Measurements from ENCODE around the gene EYA2.

Gene EYA2

DNA sequence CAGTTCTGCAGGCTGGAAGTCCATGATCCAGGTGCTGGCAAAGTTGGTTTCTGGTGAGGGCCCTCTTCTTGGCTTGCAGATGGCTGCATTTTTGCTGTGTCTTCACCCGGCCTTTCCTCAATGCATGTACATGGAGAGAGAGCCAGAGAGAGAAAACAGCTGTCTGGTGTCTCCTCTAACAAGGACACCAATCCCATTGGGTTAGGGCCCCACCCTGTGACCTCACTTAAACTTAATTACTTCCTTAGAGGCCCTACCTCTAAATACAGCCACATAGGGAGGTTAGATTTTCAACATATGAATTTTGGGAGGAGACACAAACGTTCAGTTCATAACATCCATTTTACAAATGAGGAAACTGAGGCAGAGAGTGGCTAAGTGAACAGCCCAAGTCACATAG is 259.4 kb downstream of the EYA2 start:
- TF ChIP-seq, protein P1, sequence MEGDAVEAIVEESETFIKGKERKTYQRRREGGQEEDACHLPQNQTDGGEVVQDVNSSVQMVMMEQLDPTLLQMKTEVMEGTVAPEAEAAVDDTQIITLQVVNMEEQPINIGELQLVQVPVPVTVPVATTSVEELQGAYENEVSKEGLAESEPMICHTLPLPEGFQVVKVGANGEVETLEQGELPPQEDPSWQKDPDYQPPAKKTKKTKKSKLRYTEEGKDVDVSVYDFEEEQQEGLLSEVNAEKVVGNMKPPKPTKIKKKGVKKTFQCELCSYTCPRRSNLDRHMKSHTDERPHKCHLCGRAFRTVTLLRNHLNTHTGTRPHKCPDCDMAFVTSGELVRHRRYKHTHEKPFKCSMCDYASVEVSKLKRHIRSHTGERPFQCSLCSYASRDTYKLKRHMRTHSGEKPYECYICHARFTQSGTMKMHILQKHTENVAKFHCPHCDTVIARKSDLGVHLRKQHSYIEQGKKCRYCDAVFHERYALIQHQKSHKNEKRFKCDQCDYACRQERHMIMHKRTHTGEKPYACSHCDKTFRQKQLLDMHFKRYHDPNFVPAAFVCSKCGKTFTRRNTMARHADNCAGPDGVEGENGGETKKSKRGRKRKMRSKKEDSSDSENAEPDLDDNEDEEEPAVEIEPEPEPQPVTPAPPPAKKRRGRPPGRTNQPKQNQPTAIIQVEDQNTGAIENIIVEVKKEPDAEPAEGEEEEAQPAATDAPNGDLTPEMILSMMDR (IDR thresholded peaks at IDR 0.05; ENCODE audit: control insufficient read depth, extremely low read depth, insufficient read depth) = no peak
- no peak for DNase-seq (ENCODE audit: low read depth)
- no peak overlapping the region for H3K4me3 ChIP-seq (ENCODE audit: low read depth, low read length)

DNA sequence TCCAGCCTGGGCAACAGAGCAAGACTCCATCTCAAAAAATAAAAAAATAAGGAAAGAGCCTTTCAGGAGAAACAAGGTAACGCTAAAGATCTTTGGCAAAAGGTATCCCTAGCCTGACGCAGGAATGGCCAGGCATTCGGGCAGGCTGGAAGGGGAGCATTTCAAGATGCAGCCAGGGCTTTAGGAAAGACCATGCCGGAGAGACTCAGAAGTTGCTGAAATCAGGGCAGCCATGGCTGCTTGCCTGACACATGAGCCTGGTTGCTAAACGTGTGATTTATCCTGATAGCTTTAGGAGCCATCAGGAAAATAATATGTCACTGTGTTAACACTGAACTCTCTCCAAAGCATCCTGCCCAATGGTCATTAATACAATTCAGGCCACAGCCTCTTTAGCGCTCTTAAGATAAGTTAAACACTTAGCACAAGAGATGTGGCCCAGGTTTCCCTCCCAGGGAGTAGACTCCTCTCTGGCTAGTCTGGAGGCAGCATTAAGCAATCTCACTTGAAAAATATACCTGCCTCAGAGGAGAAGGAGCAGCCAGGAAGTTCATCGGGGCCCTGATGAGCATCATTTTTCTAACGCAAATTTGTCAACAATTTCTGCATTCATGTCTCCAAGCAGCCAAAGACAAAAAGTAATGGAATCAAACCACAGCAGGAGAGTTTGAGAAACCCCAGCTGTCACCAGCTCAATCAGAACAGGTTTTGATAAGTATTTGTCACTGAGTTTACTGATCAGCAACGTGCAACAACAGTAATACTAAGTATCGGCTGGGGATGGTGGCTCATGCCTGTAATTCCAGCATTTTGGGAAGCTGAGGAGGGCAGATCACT is 261.9 kb downstream of the EYA2 start:
- no peak for DNase-seq (ENCODE audit: low read depth)
- no peak overlapping the region for H3K4me3 ChIP-seq (ENCODE audit: low read depth, low read length)
- TF ChIP-seq, protein P1 (IDR thresholded peaks at IDR 0.05; ENCODE audit: control insufficient read depth, extremely low read depth, insufficient read depth) = no peak

DNA sequence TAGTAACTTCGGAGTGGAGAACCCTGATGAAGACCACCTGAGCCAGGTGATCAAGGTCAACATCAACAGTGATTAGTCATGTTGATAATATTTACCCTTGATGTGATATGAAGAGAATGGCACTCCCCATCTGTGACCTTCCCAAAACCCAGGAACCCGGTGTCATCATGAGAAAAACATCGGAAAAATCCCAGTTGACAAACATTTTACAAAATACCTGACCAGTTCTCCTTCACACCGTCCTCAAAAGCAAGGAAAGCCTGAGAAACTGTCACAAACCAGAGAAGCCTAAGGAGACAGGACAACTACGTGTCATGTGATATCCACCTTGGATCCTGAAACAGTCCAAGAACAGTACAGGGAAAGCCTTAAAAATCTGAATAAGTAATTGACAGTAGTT is 264.5 kb downstream of the EYA2 start:
- TF ChIP-seq, protein P1 (IDR thresholded peaks at IDR 0.05; ENCODE audit: control insufficient read depth, extremely low read depth, insufficient read depth) = no peak
- no peak overlapping the region for H3K4me3 ChIP-seq (ENCODE audit: low read depth, low read length)
- no peak for DNase-seq (ENCODE audit: low read depth)

DNA sequence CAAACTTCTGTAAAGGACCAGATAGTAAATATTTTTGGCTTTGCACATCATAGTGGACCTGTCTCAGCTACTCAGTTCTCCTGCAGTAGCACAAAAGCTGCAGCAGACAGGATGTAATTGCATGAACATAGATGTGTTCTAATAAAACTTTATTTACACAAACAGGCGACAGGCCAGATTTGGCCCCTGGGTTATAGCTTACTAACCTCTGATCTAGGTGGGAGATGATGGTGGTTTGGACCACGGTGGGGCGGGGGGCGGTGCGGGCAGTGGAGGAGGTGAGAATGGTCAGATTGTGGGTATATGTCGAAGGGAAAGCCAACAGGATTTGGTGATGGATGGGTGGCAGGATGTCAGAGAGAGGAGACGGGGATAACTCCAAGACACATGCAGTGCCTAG is 265.6 kb downstream of the EYA2 start:
- no peak overlapping the region for H3K4me3 ChIP-seq (ENCODE audit: low read depth, low read length)
- DNase-seq (ENCODE audit: low read depth) = no peak
- TF ChIP-seq, protein P1 (IDR thresholded peaks at IDR 0.05; ENCODE audit: control insufficient read depth, extremely low read depth, insufficient read depth) = no peak

DNA sequence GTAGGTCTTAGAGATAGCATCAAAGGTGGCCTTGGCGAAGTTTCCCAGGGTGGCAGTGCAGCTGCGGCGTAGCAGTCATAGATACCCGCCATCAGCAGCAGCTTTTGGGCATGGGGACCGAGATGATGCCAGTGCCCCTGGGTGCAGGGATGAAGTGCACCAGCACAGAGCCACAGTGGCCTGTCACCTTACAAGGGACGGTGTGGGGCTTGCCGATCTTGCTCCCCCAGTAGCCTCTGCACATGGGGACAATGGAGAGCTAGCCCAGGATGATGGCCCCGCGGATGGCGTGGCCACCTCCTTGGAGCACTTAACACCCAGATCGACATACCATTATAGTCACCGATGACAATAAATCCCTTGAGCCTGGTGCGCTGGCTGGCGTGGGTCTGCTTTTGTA is 266.3 kb downstream of the EYA2 start:
- H3K4me3 ChIP-seq (ENCODE audit: low read depth, low read length) = no peak overlapping the region
- DNase-seq (ENCODE audit: low read depth) = no peak
- TF ChIP-seq, protein P1 (IDR thresholded peaks at IDR 0.05; ENCODE audit: control insufficient read depth, extremely low read depth, insufficient read depth) = no peak

DNA sequence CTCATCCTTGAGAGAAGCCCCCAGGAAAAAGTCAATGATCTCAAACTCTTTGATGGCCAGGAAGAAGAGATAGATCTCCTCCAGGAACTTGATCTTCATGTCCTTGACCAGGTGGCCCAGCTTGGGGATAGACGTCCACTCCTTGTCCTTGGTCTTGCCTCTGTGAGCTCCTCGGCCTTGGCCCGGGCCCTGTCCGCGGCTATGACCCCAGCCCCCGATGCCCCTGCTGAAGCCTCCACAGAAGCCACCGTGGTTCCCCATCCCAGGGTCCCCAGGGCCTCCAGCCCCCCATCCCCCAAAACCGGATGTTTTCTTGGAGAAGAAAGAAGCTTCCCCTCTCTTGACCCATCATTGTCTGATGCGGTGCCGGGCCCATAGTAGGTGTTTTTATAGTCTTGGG is 266.8 kb downstream of the EYA2 start:
- no peak for DNase-seq (ENCODE audit: low read depth)
- H3K4me3 ChIP-seq (ENCODE audit: low read depth, low read length) = no peak overlapping the region
- TF ChIP-seq, protein P1 (IDR thresholded peaks at IDR 0.05; ENCODE audit: control insufficient read depth, extremely low read depth, insufficient read depth) = no peak

DNA sequence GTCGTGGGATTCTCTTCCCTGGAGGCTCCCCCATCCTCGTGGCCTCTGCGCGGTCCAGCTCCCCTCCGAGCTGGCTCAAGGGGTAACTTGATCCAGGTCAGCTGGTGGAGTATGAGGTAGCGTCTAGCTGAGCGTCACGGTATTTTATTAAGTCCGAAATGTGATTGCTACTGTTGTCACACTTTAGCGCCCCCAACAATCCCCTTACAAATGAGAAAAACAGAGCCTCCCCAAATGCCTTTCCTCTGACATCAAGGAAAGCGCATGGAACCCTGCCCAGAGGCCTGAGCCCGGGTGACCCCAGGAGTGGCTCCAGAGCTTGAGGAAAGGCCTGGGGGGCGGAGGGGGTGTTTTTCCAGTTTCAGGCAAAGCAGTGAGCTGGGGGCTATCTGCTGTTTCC is 269.5 kb downstream of the EYA2 start:
- DNase-seq (ENCODE audit: low read depth) = no peak
- H3K4me3 ChIP-seq (ENCODE audit: low read depth, low read length) = no peak overlapping the region
- TF ChIP-seq, protein P1 (IDR thresholded peaks at IDR 0.05; ENCODE audit: control insufficient read depth, extremely low read depth, insufficient read depth) = no peak

Data from LNCaP clone FGC (cell line).